HepG2 (cell line): Measurements from ENCODE around the gene MAMSTR. TPM values are rescaled to one million over a fixed set of nuclear protein-coding genes. Genes with fewer than 3 reads are reported as not detected.

Experiments used
- CCDC6 ChIP-seq: sonication (generic); formaldehyde crosslinking; IDR thresholded peaks from 2 replicates; pipeline ENCODE4 v1.8.1; 2022; ENCODE audit warnings: mild to moderate bottlenecking, missing genetic modification reagents, moderate library complexity
- ERF ChIP-seq: IDR thresholded peaks from 2 replicates; pipeline ENCODE4 v1.6.1; 2018; ENCODE audit warnings: missing biosample characterization, missing genetic modification reagents
- ESRRA ChIP-seq: sonication (generic); formaldehyde crosslinking; IDR thresholded peaks from 2 replicates; pipeline ENCODE4 v1.5.1; 2020; ENCODE audit warnings: mild to moderate bottlenecking, low read depth, missing genetic modification reagents
- FOXA1 ChIP-seq, 2 experiments: fragments of 450-650 bp in 1 of 2; sonication (generic) in 1 of 2; formaldehyde crosslinking in 1 of 2; IDR thresholded peaks; 2 replicates each; pipeline versions ENCODE4 v1.4.0 to v1.6.1; 2016 to 2020; ENCODE audit warnings: missing genetic modification reagents in 1 of 2
- HNF4G ChIP-seq, 2 experiments: sonication (generic) in 1 of 2; formaldehyde crosslinking in 1 of 2; IDR thresholded peaks; 2 replicates each; pipeline versions ENCODE4 v1.4.0 to v1.6.1; 2011 to 2020; ENCODE audit warnings: borderline replicate concordance in 2 of 2, low read depth in 2 of 2, mild to moderate bottlenecking in 2 of 2, low read length in 1 of 2, missing genetic modification reagents in 1 of 2, moderate library complexity in 1 of 2
- HOXA3 ChIP-seq: sonication (generic); formaldehyde crosslinking; IDR thresholded peaks from 2 replicates; pipeline ENCODE4 v1.5.0; 2020; ENCODE audit warnings: missing genetic modification reagents
- MTF2 ChIP-seq: sonication (generic); formaldehyde crosslinking; IDR thresholded peaks from 2 replicates; pipeline ENCODE4 v1.5.0; 2020; ENCODE audit warnings: missing genetic modification reagents, borderline replicate concordance
- MXD4 ChIP-seq: IDR thresholded peaks from 2 replicates; pipeline ENCODE4 v1.6.1; 2016; ENCODE audit warnings: mild to moderate bottlenecking, missing biosample characterization, missing genetic modification reagents
- NR2C2 ChIP-seq: sonication (generic); formaldehyde crosslinking; IDR thresholded peaks from 2 replicates; pipeline ENCODE4 v1.4.0; 2020; ENCODE audit warnings: missing genetic modification reagents, mild to moderate bottlenecking, moderate library complexity, borderline replicate concordance
- RARA ChIP-seq: IDR thresholded peaks from 2 replicates; pipeline ENCODE4 v1.6.1; 2016; ENCODE audit warnings: missing genetic modification reagents, missing compliant biosample characterization
- SAP130 ChIP-seq: IDR thresholded peaks from 2 replicates; pipeline ENCODE4 v1.6.1; 2016; ENCODE audit warnings: low read depth
- SRSF4 ChIP-seq: fragments of 200-400 bp; formaldehyde crosslinking; IDR thresholded peaks from one replicate; pipeline ENCODE4 v1.6.1; 2018; ENCODE audit warnings: mild to moderate bottlenecking, low read depth, low read length, moderate library complexity; ENCODE audit not compliant: poor library complexity, severe bottlenecking
- THAP11 ChIP-seq: IDR thresholded peaks from 2 replicates; pipeline ENCODE4 v1.6.1; 2016; ENCODE audit warnings: missing biosample characterization, missing genetic modification reagents
- YEATS4 ChIP-seq: sonication (generic); formaldehyde crosslinking; IDR thresholded peaks from 2 replicates; pipeline ENCODE4 v1.4.0; 2020; ENCODE audit warnings: missing genetic modification reagents, borderline replicate concordance
- ZBTB7B ChIP-seq: sonication (generic); formaldehyde crosslinking; IDR thresholded peaks from 2 replicates; pipeline ENCODE4 v1.4.0; 2020; ENCODE audit warnings: missing genetic modification reagents
- ZNF557 ChIP-seq: sonication (generic); formaldehyde crosslinking; IDR thresholded peaks from 2 replicates; pipeline ENCODE4 v1.4.0; 2020; ENCODE audit warnings: missing genetic modification reagents
- ZNF768 ChIP-seq: sonication (generic); formaldehyde crosslinking; IDR thresholded peaks from 2 replicates; pipeline ENCODE4 v1.4.0; 2020; ENCODE audit warnings: missing genetic modification reagents
- ZSCAN22 ChIP-seq: sonication (generic); formaldehyde crosslinking; IDR thresholded peaks from 2 replicates; pipeline ENCODE4 v1.4.0; 2020; ENCODE audit warnings: mild to moderate bottlenecking, missing genetic modification reagents
- polyA plus RNA-seq, 8 experiments: library from polyadenylated mRNA; depleted of rRNA in 3 of 8; stranded (reverse) in 7 of 8; unstranded in 1 of 8; fragments of >200 nt; fragmentation: Illumina TruSeq in 4 of 8; extraction: Trizol in 4 of 8; gene quantifications; 2 replicates each; pipeline versions ENCODE4 v1.2.1 to v1.2.3, GENCODE V29; 2011 to 2016; ENCODE audit warnings: low read depth in 4 of 8, missing spikeins in 1 of 8, mixed read lengths in 1 of 8; ENCODE audit not compliant: insufficient read depth in 1 of 8
- total RNA-seq, 5 experiments: library from RNA; depleted of rRNA; stranded (reverse); fragments of >200 nt; fragmentation: Illumina TruSeq; extraction: Trizol; gene quantifications; 2 replicates each; pipeline ENCODE4 v1.2.3, GENCODE V29; 2016; ENCODE audit warnings: low read depth in 1 of 5
- TF ChIP-seq, protein P1 (sequence below): sonication (generic); formaldehyde crosslinking; IDR thresholded peaks from 2 replicates; pipeline ENCODE4 v1.5.0; 2020; ENCODE audit warnings: mild to moderate bottlenecking, missing genetic modification reagents
- TF ChIP-seq, protein P2 (sequence below): sonication (generic); formaldehyde crosslinking; IDR thresholded peaks from 2 replicates; pipeline ENCODE4 v1.5.0; 2020; ENCODE audit warnings: mild to moderate bottlenecking, missing genetic modification reagents, borderline replicate concordance

Gene MAMSTR
- total and polyA plus RNA-seq, 2 of the 13 experiments (the other 11 are each of a cell fraction or from before 2014, with no cell fraction given), result 2.2 to 2.4 TPM

DNA sequence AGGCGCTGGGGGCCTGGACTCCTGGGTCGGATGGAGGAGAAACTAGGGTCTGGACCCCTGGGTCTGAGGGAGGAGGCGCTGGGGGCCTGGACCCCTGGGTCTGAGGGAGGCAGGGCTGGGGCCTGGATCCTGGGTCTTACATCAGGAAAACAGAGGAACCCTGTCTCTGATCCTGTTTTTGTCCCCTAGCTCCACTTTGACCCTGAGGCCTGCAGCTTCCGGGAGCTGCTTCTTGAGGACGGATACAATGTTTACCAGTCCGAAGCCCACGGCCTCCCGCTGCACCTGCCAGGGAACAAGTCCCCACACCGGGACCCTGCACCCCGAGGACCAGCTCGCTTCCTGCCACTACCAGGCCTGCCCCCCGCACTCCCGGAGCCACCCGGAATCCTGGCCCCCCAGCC, 38.2 kb upstream of the MAMSTR start (continued):
- TF ChIP-seq THAP11 (CRISPR knock-in tag) (peak; percentile 63), ZNF768 (CRISPR knock-in tag) (peak; percentile 62; the same call in 1 of the 2 replicates), ZBTB7B (peak; percentile 73), ZNF557 (CRISPR knock-in tag) (no peak), SRSF4 (no peak), HOXA3 (CRISPR knock-in tag) (peak; percentile 59; the same call in 1 of the 2 replicates), ERF (CRISPR knock-in tag) (peak; percentile 79), RARA (CRISPR knock-in tag) (peak; percentile 93), YEATS4 (CRISPR knock-in tag) (peak; percentile 43; the same call in 1 of the 2 replicates), ZSCAN22 (CRISPR knock-in tag) (peak; percentile 99), MTF2 (no peak), MXD4 (no peak), SAP130 (0 out of 2 replicates have a peak, but pooled peaks have one; percentile 24), NR2C2 (CRISPR knock-in tag) (peak; percentile 55; the same call in 1 of the 2 replicates), ESRRA (CRISPR knock-in tag) (no peak), FOXA1 (IDR thresholded peaks at IDR 0.05) (no peak), FOXA1 (CRISPR knock-in tag; IDR thresholded peaks at IDR 0.05) (peak; percentile 50), HNF4G (IDR thresholded peaks at IDR 0.05; ENCODE audit: borderline replicate concordance, low read depth, low read length) (peak; percentile 24; the same call in 1 of the 2 replicates), HNF4G (CRISPR knock-in tag; IDR thresholded peaks at IDR 0.05; ENCODE audit: borderline replicate concordance, low read depth) (0 out of 2 replicates have a peak, but pooled peaks have one; percentile 21), CCDC6 (CRISPR knock-in tag) (peak; percentile 24; the same call in 1 of the 2 replicates)
- TF ChIP-seq, protein P1, sequence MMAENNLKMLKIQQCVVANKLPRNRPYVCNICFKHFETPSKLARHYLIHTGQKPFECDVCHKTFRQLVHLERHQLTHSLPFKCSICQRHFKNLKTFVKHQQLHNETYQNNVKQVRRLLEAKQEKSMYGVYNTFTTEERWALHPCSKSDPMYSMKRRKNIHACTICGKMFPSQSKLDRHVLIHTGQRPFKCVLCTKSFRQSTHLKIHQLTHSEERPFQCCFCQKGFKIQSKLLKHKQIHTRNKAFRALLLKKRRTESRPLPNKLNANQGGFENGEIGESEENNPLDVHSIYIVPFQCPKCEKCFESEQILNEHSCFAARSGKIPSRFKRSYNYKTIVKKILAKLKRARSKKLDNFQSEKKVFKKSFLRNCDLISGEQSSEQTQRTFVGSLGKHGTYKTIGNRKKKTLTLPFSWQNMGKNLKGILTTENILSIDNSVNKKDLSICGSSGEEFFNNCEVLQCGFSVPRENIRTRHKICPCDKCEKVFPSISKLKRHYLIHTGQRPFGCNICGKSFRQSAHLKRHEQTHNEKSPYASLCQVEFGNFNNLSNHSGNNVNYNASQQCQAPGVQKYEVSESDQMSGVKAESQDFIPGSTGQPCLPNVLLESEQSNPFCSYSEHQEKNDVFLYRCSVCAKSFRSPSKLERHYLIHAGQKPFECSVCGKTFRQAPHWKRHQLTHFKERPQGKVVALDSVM (CRISPR knock-in tag), result no peak
- TF ChIP-seq, protein P2, sequence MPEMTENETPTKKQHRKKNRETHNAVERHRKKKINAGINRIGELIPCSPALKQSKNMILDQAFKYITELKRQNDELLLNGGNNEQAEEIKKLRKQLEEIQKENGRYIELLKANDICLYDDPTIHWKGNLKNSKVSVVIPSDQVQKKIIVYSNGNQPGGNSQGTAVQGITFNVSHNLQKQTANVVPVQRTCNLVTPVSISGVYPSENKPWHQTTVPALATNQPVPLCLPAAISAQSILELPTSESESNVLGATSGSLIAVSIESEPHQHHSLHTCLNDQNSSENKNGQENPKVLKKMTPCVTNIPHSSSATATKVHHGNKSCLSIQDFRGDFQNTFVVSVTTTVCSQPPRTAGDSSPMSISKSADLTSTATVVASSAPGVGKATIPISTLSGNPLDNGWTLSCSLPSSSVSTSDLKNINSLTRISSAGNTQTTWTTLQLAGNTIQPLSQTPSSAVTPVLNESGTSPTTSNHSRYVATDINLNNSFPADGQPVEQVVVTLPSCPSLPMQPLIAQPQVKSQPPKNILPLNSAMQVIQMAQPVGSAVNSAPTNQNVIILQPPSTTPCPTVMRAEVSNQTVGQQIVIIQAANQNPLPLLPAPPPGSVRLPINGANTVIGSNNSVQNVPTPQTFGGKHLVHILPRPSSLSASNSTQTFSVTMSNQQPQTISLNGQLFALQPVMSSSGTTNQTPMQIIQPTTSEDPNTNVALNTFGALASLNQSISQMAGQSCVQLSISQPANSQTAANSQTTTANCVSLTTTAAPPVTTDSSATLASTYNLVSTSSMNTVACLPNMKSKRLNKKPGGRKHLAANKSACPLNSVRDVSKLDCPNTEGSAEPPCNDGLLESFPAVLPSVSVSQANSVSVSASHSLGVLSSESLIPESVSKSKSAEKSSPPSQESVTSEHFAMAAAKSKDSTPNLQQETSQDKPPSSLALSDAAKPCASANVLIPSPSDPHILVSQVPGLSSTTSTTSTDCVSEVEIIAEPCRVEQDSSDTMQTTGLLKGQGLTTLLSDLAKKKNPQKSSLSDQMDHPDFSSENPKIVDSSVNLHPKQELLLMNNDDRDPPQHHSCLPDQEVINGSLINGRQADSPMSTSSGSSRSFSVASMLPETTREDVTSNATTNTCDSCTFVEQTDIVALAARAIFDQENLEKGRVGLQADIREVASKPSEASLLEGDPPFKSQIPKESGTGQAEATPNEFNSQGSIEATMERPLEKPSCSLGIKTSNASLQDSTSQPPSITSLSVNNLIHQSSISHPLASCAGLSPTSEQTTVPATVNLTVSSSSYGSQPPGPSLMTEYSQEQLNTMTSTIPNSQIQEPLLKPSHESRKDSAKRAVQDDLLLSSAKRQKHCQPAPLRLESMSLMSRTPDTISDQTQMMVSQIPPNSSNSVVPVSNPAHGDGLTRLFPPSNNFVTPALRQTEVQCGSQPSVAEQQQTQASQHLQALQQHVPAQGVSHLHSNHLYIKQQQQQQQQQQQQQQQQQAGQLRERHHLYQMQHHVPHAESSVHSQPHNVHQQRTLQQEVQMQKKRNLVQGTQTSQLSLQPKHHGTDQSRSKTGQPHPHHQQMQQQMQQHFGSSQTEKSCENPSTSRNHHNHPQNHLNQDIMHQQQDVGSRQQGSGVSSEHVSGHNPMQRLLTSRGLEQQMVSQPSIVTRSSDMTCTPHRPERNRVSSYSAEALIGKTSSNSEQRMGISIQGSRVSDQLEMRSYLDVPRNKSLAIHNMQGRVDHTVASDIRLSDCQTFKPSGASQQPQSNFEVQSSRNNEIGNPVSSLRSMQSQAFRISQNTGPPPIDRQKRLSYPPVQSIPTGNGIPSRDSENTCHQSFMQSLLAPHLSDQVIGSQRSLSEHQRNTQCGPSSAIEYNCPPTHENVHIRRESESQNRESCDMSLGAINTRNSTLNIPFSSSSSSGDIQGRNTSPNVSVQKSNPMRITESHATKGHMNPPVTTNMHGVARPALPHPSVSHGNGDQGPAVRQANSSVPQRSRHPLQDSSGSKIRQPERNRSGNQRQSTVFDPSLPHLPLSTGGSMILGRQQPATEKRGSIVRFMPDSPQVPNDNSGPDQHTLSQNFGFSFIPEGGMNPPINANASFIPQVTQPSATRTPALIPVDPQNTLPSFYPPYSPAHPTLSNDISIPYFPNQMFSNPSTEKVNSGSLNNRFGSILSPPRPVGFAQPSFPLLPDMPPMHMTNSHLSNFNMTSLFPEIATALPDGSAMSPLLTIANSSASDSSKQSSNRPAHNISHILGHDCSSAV, result no peak
